PC-9 (cell line): ENCODE results near the gene TRPM7. TPM values are rescaled to one million over a fixed set of nuclear protein-coding genes. Genes with fewer than 3 reads are reported as not detected.

Experiments
- BruUV-seq: library from RNA; stranded (reverse); fragments of 400-500 nt; replicated peaks from 2 replicates; lab custom pipeline; 2021; lab: Mats Ljungman, UMichigan
- CTCF ChIA-PET: fragments of 300-600 bp; sonication (Branson Sonifier 250); formaldehyde crosslinking; loops from one replicate; lab custom pipeline; 2022; ENCODE audit warnings: antibody characterized with exemption; lab: Charles Lee
- POLR2A ChIA-PET: fragments of 300-600 bp; sonication (Branson Sonifier 250); formaldehyde crosslinking; loops from one replicate; lab custom pipeline; 2022; ENCODE audit warnings: antibody characterized with exemption; ENCODE audit not compliant: unreplicated experiment; lab: Charles Lee
- DNase-seq, 2 experiments: peaks; one replicate each; pipeline versions ENCODE4 v3.0.0 to v3.0.0-alpha.2; 2015 to 2022; ENCODE audit warnings: mixed read lengths in 1 of 2
- H2AFZ ChIP-seq: fragments of 200-600 bp; sonication (generic); 2 replicates; pipeline ENCODE4 v1.8.1; 2017; ENCODE audit warnings: antibody characterized with exemption
- H3F3A ChIP-seq: fragments of 200-600 bp; sonication (generic); 2 replicates; pipeline ENCODE4 v1.8.1; 2017; ENCODE audit warnings: antibody characterized with exemption, mild to moderate bottlenecking, low read depth; ENCODE audit not compliant: insufficient read depth
- H3K27ac ChIP-seq: fragments of 200-600 bp; sonication (generic); 2 replicates; pipeline ENCODE4 v1.6.1; 2016; ENCODE audit warnings: mixed run types
- H3K27me3 ChIP-seq: fragments of 200-600 bp; sonication (generic); 2 replicates; pipeline ENCODE4 v1.6.1; 2016; ENCODE audit warnings: low read depth, mixed run types; ENCODE audit not compliant: insufficient read depth
- H3K36me3 ChIP-seq: fragments of 200-600 bp; sonication (generic); 2 replicates; pipeline ENCODE4 v1.6.1; 2016; ENCODE audit warnings: low read depth, mixed run types
- H3K4me1 ChIP-seq: fragments of 200-600 bp; sonication (generic); replicated peaks from 2 replicates; pipeline ENCODE4 v1.6.1; 2016; ENCODE audit warnings: mixed run types; ENCODE audit not compliant: insufficient read depth
- H3K4me2 ChIP-seq: fragments of 200-600 bp; sonication (generic); 2 replicates; pipeline ENCODE4 v1.6.1; 2017; ENCODE audit warnings: mixed run types
- H3K4me3 ChIP-seq: fragments of 200-600 bp; sonication (generic); 2 replicates; pipeline ENCODE4 v1.6.1; 2016; ENCODE audit warnings: mixed run types
- H3K79me2 ChIP-seq: fragments of 200-600 bp; sonication (generic); 2 replicates; pipeline ENCODE4 v1.6.1; 2017; ENCODE audit warnings: low read depth, mixed run types
- H3K9me2 ChIP-seq: fragments of 200-600 bp; sonication (generic); 2 replicates; pipeline ENCODE4 v1.8.1; 2017; ENCODE audit warnings: mild to moderate bottlenecking; ENCODE audit not compliant: insufficient read depth
- H3K9me3 ChIP-seq: fragments of 200-600 bp; sonication (generic); 2 replicates; pipeline ENCODE4 v1.8.1; 2016; ENCODE audit warnings: low read depth; ENCODE audit not compliant: insufficient read depth
- H4K20me1 ChIP-seq: fragments of 200-600 bp; sonication (generic); 2 replicates; pipeline ENCODE4 v1.8.1; 2017; ENCODE audit not compliant: insufficient read depth
- EZH2 ChIP-seq: fragments of 200-600 bp; sonication (generic); IDR thresholded peaks from 2 replicates; pipeline ENCODE4 v1.8.0; 2017; ENCODE audit warnings: antibody characterized with exemption, low read depth
- intact Hi-C: fragments of 100-400 bp; cut with micrococcal nuclease; formaldehyde crosslinking; loops from one replicate; pipeline ENCODE4 v1.10.0; 2022; ENCODE audit not compliant: unreplicated experiment
- total RNA-seq: library from RNA; stranded (reverse); gene quantifications from 2 replicates; pipeline ENCODE4 v1.2.3, GENCODE V29; 2021
- TF ChIP-seq, protein P1 (sequence below): fragments of 200-600 bp; sonication (generic); conservative IDR thresholded peaks from 2 replicates; pipeline ENCODE4 v1.6.1; 2017; ENCODE audit warnings: mixed run types, antibody characterized with exemption, mild to moderate bottlenecking, moderate library complexity

The TRPM7 gene
- total RNA-seq, 1 experiment from 2014 or later = 40.3 TPM

DNA sequence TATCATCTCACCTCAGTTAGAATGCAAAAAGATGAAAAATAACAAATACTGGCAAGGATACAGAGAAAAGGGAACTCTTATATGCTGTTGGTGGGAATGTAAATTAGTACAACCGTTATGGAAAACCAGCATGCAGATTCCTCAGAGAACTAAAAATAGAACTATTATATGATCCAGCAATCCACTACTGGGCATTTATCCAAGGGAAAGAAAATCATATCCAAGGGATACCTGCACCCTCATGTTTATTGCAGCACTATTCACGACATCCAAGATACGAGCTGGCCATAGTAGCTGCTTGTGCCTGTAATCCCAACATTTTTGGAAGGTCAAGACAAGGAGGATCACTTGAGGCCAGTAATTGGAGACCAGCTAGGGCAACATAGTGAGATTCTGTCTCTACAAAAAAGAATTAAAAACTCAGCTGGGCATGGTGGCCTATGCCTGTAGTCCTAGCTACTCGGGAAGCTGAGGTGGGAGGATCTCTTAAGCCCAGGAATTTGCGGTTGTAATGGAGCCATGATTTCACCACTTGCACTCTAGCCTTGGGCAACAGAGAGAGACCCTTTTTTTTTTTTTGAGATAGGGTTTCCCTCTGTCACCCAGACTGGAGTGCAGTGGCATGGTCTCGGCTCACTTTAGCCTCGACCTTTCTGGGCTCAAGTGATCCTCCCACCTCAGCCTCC, 166.7 kb downstream of the TRPM7 start:
- ChIA-PET POLR2A (interaction anchor here (0.6 kb wide), 1 partner anchor 9 kb away, joined by 4 read pairs; no protein-coding TSS in a partner anchor), CTCF (no interaction called here)
- no peaks in the 10 kb centered on the region for H3K27me3 ChIP-seq
- no peaks in the 10 kb centered on the region for H3K9me2 ChIP-seq
- no peak overlapping the region for H3K4me3 ChIP-seq
- no peak overlapping the region for H3K4me2 ChIP-seq
- no peaks in the 10 kb centered on the region for H3K4me1 ChIP-seq
- no peak for DNase-seq
- H3K9me3 ChIP-seq = no peaks in the 10 kb centered on the region
- intact Hi-C loops = no loop called here
- H3K79me2 ChIP-seq = no peaks in the 10 kb centered on the region
- no peak overlapping the region for H2AFZ ChIP-seq
- BruUV-seq = no TSS peak
- no peak overlapping the region for H3K27ac ChIP-seq
- no peaks in the 10 kb centered on the region for H3F3A ChIP-seq
- H3K36me3 ChIP-seq = no peaks in the 10 kb centered on the region
- TF ChIP-seq EZH2 = no peak
- TF ChIP-seq, protein P1, sequence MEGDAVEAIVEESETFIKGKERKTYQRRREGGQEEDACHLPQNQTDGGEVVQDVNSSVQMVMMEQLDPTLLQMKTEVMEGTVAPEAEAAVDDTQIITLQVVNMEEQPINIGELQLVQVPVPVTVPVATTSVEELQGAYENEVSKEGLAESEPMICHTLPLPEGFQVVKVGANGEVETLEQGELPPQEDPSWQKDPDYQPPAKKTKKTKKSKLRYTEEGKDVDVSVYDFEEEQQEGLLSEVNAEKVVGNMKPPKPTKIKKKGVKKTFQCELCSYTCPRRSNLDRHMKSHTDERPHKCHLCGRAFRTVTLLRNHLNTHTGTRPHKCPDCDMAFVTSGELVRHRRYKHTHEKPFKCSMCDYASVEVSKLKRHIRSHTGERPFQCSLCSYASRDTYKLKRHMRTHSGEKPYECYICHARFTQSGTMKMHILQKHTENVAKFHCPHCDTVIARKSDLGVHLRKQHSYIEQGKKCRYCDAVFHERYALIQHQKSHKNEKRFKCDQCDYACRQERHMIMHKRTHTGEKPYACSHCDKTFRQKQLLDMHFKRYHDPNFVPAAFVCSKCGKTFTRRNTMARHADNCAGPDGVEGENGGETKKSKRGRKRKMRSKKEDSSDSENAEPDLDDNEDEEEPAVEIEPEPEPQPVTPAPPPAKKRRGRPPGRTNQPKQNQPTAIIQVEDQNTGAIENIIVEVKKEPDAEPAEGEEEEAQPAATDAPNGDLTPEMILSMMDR = no peak
- no peaks in the 10 kb centered on the region for H4K20me1 ChIP-seq

GRCh38 chr15:50513001-50513400, 173.6 kb downstream of the TRPM7 start:
- Histone ChIP-seq H3K4me3 (no peak overlapping the region), H3K79me2 (no peaks in the 10 kb centered on the region), H3F3A (no peaks in the 10 kb centered on the region), H3K9me3 (no peaks in the 10 kb centered on the region), H3K27me3 (no peaks in the 10 kb centered on the region), H2AFZ (no peak overlapping the region), H4K20me1 (no peaks in the 10 kb centered on the region), H3K4me2 (no peak overlapping the region), H3K4me1 (no peaks in the 10 kb centered on the region), H3K27ac (no peak overlapping the region), H3K36me3 (no peaks in the 10 kb centered on the region), H3K9me2 (no peaks in the 10 kb centered on the region)
- ChIA-PET POLR2A (no interaction called here), CTCF (no interaction called here)
- BruUV-seq = no TSS peak
- DNase-seq = no peak
- TF ChIP-seq, protein P1 = no peak
- TF ChIP-seq EZH2 = no peak
- intact Hi-C loops = no loop called here

Other genes with a start within 250 kb of the TRPM7 start
- gene USP50, start 140.1 kb downstream of the TRPM7 start, total RNA-seq = not detected in 2 replicates
- 70.6 and 75.4 TPM in 2 replicates for gene SPPL2A, start 78.9 kb upstream of the TRPM7 start, total RNA-seq
- 5.7 and 10.0 TPM in 2 replicates for gene AP4E1, start 221.9 kb upstream of the TRPM7 start, total RNA-seq